Small intestine (tissue), 7 donors: ENCODE measurements around the gene PRLR. TPM values are rescaled to one million over a fixed set of nuclear protein-coding genes. Genes with fewer than 3 reads are reported as not detected.
A peak's percentile ranks its signal among the peaks of the same experiment; 100 is the strongest.

Source experiments
- DNase-seq, 2 donors: peaks; one replicate each; pipeline versions ENCODE4 v3.0.0 to v3.0.0-alpha.2; 2013
- FAIRE-seq: peaks from 2 replicates; lab custom pipeline; 2012; peaks lifted over from hg19 to GRCh38; lab: Jason Lieb, UNC
- H3K27ac ChIP-seq, 3 donors: one replicate each; pipeline ENCODE4 v1.5.1; 2013; ENCODE audit warnings: low read length in 2 of 3, mild to moderate bottlenecking in 2 of 3, control low read depth in 1 of 3, inconsistent platforms in 1 of 3, low read depth in 1 of 3, moderate library complexity in 1 of 3
- H3K27me3 ChIP-seq, 3 donors: one replicate each; pipeline ENCODE4 v1.6.1; 2013; ENCODE audit warnings: low read length in 3 of 3, inconsistent platforms in 1 of 3; ENCODE audit not compliant: control insufficient read depth in 3 of 3, insufficient read depth in 3 of 3
- H3K36me3 ChIP-seq, 3 donors: one replicate each; pipeline ENCODE4 v1.6.1; 2013; ENCODE audit warnings: low read length in 3 of 3, inconsistent platforms in 1 of 3, low read depth in 1 of 3, mild to moderate bottlenecking in 1 of 3, moderate library complexity in 1 of 3; ENCODE audit not compliant: control insufficient read depth in 3 of 3, insufficient read depth in 2 of 3
- H3K4me1 ChIP-seq, 3 donors: one replicate each; pipeline ENCODE4 v1.6.1; 2013; ENCODE audit warnings: low read length in 2 of 3, inconsistent platforms in 1 of 3, low read depth in 1 of 3, mild to moderate bottlenecking in 1 of 3, moderate library complexity in 1 of 3; ENCODE audit not compliant: control insufficient read depth in 3 of 3, insufficient read depth in 2 of 3
- H3K4me3 ChIP-seq, 3 donors: one replicate each; pipeline ENCODE4 v1.5.1; 2013; ENCODE audit warnings: low read length in 3 of 3, control low read depth in 1 of 3, inconsistent platforms in 1 of 3, low read depth in 1 of 3, mild to moderate bottlenecking in 1 of 3, moderate library complexity in 1 of 3
- H3K9me3 ChIP-seq, 2 donors: one replicate each; pipeline ENCODE4 v1.6.1; 2013; ENCODE audit warnings: low read depth in 1 of 2, low read length in 1 of 2; ENCODE audit not compliant: control insufficient read depth in 2 of 2, insufficient read depth in 1 of 2
- WGBS, 3 donors: extraction: QIAGEN DNeasy Blood & Tissue Kit; methylation state at CpG; one replicate each; pipeline ENCODE4 v1.1.7; 2013; 5-methylcytosine and 5-hydroxymethylcytosine counted together
- polyA plus RNA-seq, 4 donors: library from polyadenylated mRNA; stranded (reverse) in 3 of 4; unstranded in 1 of 4; fragments of 200-250 nt in 3 of 4; fragments of 120-200 nt in 1 of 4; gene quantifications; one replicate each; pipeline versions ENCODE4 v1.2.1 to v1.2.3, GENCODE V29; 2013
- donor health status: healthy with polysubstance abuse.
- donor health status: control.
- donor health status: control.
- donor health status: Bipolar disorder and iron deficiency.
- donor health status: healthy.

The PRLR gene
- polyA plus RNA-seq, 4 donors: 1.4 to 84.6 (median 2.9) TPM

GRCh38 chr5:35050541-35051126, 179.7 kb downstream of the PRLR start:
- Histone ChIP-seq H3K9me3 (no peaks in the 10 kb centered on the region), H3K36me3 (no peaks in the 10 kb centered on the region), H3K4me1 (peaks cover 0 to 24% (median 0%) of the 10 kb centered on the region in 3 donors), H3K4me3 (no peak overlapping the region), H3K27me3 (peaks cover 0 to 4% (median 0%) of the 10 kb centered on the region in 3 donors), H3K27ac (peak overlapping the region in 1 of 3 donors; percentile 37)
- DNase-seq (peak; percentile 70 to 75), FAIRE-seq (no peak)
- 17 to 56% (median 35%) methylated on average over 3 of the region's 3 CpGs for WGBS, 3 donors

- WGBS, 3 donors: 87 to 92% (median 89%) methylated on average over 1 of the region's 1 CpG
- H3K4me1 ChIP-seq: peaks cover 0 to 24% (median 0%) of the 10 kb centered on the region in 3 donors
- FAIRE-seq (no peak), DNase-seq (no peak)
- H3K27me3 ChIP-seq: peaks cover 0 to 4% (median 0%) of the 10 kb centered on the region in 3 donors
- peaks cover 0 to 5% (median 0%) of the 10 kb centered on the region in 3 donors for H3K36me3 ChIP-seq
- no peak overlapping the region for H3K4me3 ChIP-seq
- peak overlapping the region in 1 of 3 donors; percentile 67 for H3K27ac ChIP-seq
- no peaks in the 10 kb centered on the region for H3K9me3 ChIP-seq
Observed at GRCh38 chr5:35048910-35049309, 181.4 kb downstream of the PRLR start.

GRCh38 chr5:35047785-35048404, 182.4 kb downstream of the PRLR start, which contains the start of gene AGXT2:
TSS of gene AGXT2 (minus strand) at chr5:35047949. CDS start at chr5:35047892, 57 bp downstream.
- H3K27ac ChIP-seq: peak within 1 kb of the TSS in 1 of 3 donors; percentile 67
- DNase-seq (peak; percentile 63 to 78), FAIRE-seq (no peak)
- H3K4me3 ChIP-seq: peak within 1 kb of the TSS in 2 of 3 donors; percentile 17 to 39
- 33 to 65% (median 56%) methylated on average over 8 of the region's 8 CpGs for WGBS, 3 donors
- peaks cover 0 to 24% (median 0%) of the 10 kb centered on the region in 3 donors for H3K4me1 ChIP-seq
- H3K27me3 ChIP-seq: peaks cover 0 to 4% (median 0%) of the 10 kb centered on the region in 3 donors
- no peaks in the 10 kb centered on the region for H3K9me3 ChIP-seq
- H3K36me3 ChIP-seq: peaks cover 0 to 5% (median 0%) of the 10 kb centered on the region in 3 donors

- H3K27ac ChIP-seq: peak overlapping the region in 1 of 3 donors; percentile 14
- peaks cover 0 to 4% (median 0%) of the 10 kb centered on the region in 3 donors for H3K27me3 ChIP-seq
- H3K4me3 ChIP-seq: peak overlapping the region in 1 of 3 donors; percentile 39
- H3K9me3 ChIP-seq: no peaks in the 10 kb centered on the region
- DNase-seq (no peak), FAIRE-seq (no peak)
- peaks cover 0 to 24% (median 0%) of the 10 kb centered on the region in 3 donors for H3K4me1 ChIP-seq
- peaks cover 0 to 5% (median 0%) of the 10 kb centered on the region in 3 donors for H3K36me3 ChIP-seq
- WGBS, 3 donors: 85 to 94% (median 89%) methylated on average over 4 of the region's 4 CpGs
Observed at GRCh38 chr5:35046774-35047173, 183.5 kb downstream of the PRLR start.

- FAIRE-seq (no peak), DNase-seq (no peak)
- no peaks in the 10 kb centered on the region for H3K9me3 ChIP-seq
- no peak overlapping the region for H3K4me3 ChIP-seq
- 33 to 53% (median 41%) methylated on average over 1 of the region's 1 CpG for WGBS, 3 donors
- H3K27ac ChIP-seq: no peak overlapping the region
- H3K36me3 ChIP-seq: peaks cover 0 to 5% (median 0%) of the 10 kb centered on the region in 3 donors
- peaks cover 0 to 14% (median 0%) of the 10 kb centered on the region in 3 donors for H3K4me1 ChIP-seq
- peaks cover 0 to 4% (median 0%) of the 10 kb centered on the region in 3 donors for H3K27me3 ChIP-seq
Observed at GRCh38 chr5:35045280-35045679, 185.0 kb downstream of the PRLR start.

- no peak for FAIRE-seq
- Histone ChIP-seq H3K4me3 (no peak overlapping the region), H3K36me3 (peaks cover 0 to 5% (median 0%) of the 10 kb centered on the region in 3 donors), H3K27ac (no peak overlapping the region), H3K27me3 (peaks cover 0 to 4% (median 0%) of the 10 kb centered on the region in 3 donors), H3K9me3 (no peaks in the 10 kb centered on the region), H3K4me1 (peaks cover 0 to 11% (median 0%) of the 10 kb centered on the region in 3 donors)
- DNase-seq: no peak
- WGBS, 3 donors: 79 to 96% (median 89%) methylated on average over 4 of the region's 4 CpGs
Observed at GRCh38 chr5:35044649-35045048, 185.6 kb downstream of the PRLR start.

GRCh38 chr5:35042781-35043180, 187.5 kb downstream of the PRLR start:
- Histone ChIP-seq H3K9me3 (no peaks in the 10 kb centered on the region), H3K27me3 (peaks cover 0 to 5% (median 0%) of the 10 kb centered on the region in 3 donors), H3K4me3 (no peak overlapping the region), H3K36me3 (peaks cover 0 to 5% (median 0%) of the 10 kb centered on the region in 3 donors), H3K4me1 (no peaks in the 10 kb centered on the region), H3K27ac (no peak overlapping the region)
- FAIRE-seq (no peak), DNase-seq (no peak)
- 86 to 87% (median 87%) methylated on average over 4 of the region's 4 CpGs for WGBS, 3 donors

- Histone ChIP-seq H3K9me3 (no peaks in the 10 kb centered on the region), H3K27me3 (peaks cover 0 to 2% (median 0%) of the 10 kb centered on the region in 3 donors), H3K27ac (no peak overlapping the region), H3K4me1 (peaks cover 0 to 3% (median 0%) of the 10 kb centered on the region in 3 donors), H3K36me3 (peaks cover 0 to 5% (median 0%) of the 10 kb centered on the region in 3 donors), H3K4me3 (no peak overlapping the region)
- FAIRE-seq: no peak
- no peak for DNase-seq
- WGBS, 3 donors: 26 to 56% (median 44%) methylated on average over 3 of the region's 3 CpGs
Observed at GRCh38 chr5:35041261-35041660, 189.0 kb downstream of the PRLR start.
